GM12878 (cell line): ENCODE measurements around the gene ZFP62. TPM values are rescaled to one million over a fixed set of nuclear protein-coding genes. Genes with fewer than 3 reads are reported as not detected.
A peak's percentile ranks its signal among the peaks of the same experiment; 100 is the strongest.

Source experiments
- ASH2L ChIP-seq: fragments of 300-600, 200-600 bp; sonication (generic); IDR thresholded peaks from 2 replicates; pipeline ENCODE4 v1.6.1; 2017; ENCODE audit warnings: low read depth, mild to moderate bottlenecking, borderline replicate concordance
- BCL11A ChIP-seq: IDR thresholded peaks from 2 replicates; pipeline ENCODE4 v1.6.1; 2011; ENCODE audit warnings: low read depth, low read length
- EGR1 ChIP-seq, 2 experiments: IDR thresholded peaks; 1 replicate in 1 of 2; 2 replicates in 1 of 2; pipeline ENCODE4 v1.6.1; 2011 to 2012; ENCODE audit warnings: low read depth in 2 of 2, low read length in 2 of 2, borderline replicate concordance in 1 of 2, mild to moderate bottlenecking in 1 of 2, moderate library complexity in 1 of 2
- IKZF1 ChIP-seq: fragments of 450-650 bp; conservative IDR thresholded peaks from 2 replicates; pipeline ENCODE4 v1.6.1; 2017; ENCODE audit warnings: antibody characterized with exemption, mild to moderate bottlenecking
- JUND ChIP-seq: IDR thresholded peaks from 2 replicates; pipeline ENCODE4 v1.6.1; 2012; ENCODE audit warnings: low read depth, mild to moderate bottlenecking, low read length, improper control_type of control experiment, moderate library complexity
- KDM1A ChIP-seq: fragments of 200-600 bp; sonication (generic); IDR thresholded peaks from 2 replicates; pipeline ENCODE4 v1.6.1; 2016; ENCODE audit warnings: borderline replicate concordance
- NBN ChIP-seq: fragments of 450-650 bp; IDR thresholded peaks from 2 replicates; pipeline ENCODE4 v1.6.1; 2016
- NRF1 ChIP-seq: conservative IDR thresholded peaks from 2 replicates; pipeline ENCODE4 v1.6.1; 2011; ENCODE audit warnings: mild to moderate bottlenecking, low read depth, low read length, improper control_type of control experiment
- PAX8 ChIP-seq: fragments of 450-650 bp; IDR thresholded peaks from 2 replicates; pipeline ENCODE4 v1.6.1; 2017; ENCODE audit warnings: mild to moderate bottlenecking, moderate library complexity
- POLR2AphosphoS2 ChIP-seq: IDR thresholded peaks from 2 replicates; pipeline ENCODE4 v1.6.1; 2011; ENCODE audit warnings: low read depth, mild to moderate bottlenecking, low read length, improper control_type of control experiment, moderate library complexity
- SIX5 ChIP-seq: IDR thresholded peaks from 2 replicates; pipeline ENCODE4 v1.6.1; 2011; ENCODE audit warnings: mild to moderate bottlenecking, low read depth, low read length, moderate library complexity; ENCODE audit not compliant: severe bottlenecking
- SRF ChIP-seq, 2 experiments: IDR thresholded peaks; 2 replicates each; pipeline ENCODE4 v1.6.1; 2011; ENCODE audit warnings: low read depth in 2 of 2, low read length in 2 of 2, mild to moderate bottlenecking in 1 of 2, moderate library complexity in 1 of 2
- TCF3 ChIP-seq: IDR thresholded peaks from 2 replicates; pipeline ENCODE4 v1.6.1; 2012; ENCODE audit warnings: low read depth, mild to moderate bottlenecking, low read length, borderline replicate concordance; ENCODE audit not compliant: insufficient read depth
- WRNIP1 ChIP-seq: IDR thresholded peaks from 2 replicates; pipeline ENCODE4 v1.6.1; 2011; ENCODE audit warnings: low read depth, low read length, improper control_type of control experiment, borderline replicate concordance
- polyA plus RNA-seq, 11 experiments: library from polyadenylated mRNA; depleted of rRNA in 4 of 11; unstranded in 6 of 11; stranded (reverse) in 5 of 11; fragments of >200 nt; fragmentation: Nextera tagmentation in 4 of 11; fragmentation: Illumina TruSeq in 1 of 11; extraction: Ambion mirVana in 4 of 11; extraction: Trizol in 1 of 11; gene quantifications; 1 replicate in 1 of 11; 2 replicates in 10 of 11; pipeline versions ENCODE4 v1.2.1 to v1.2.3, GENCODE V29; 2011 to 2016; ENCODE audit warnings: inconsistent platforms in 2 of 11, missing spikeins in 2 of 11, low read depth in 1 of 11
- total RNA-seq, 4 experiments: library from RNA; depleted of rRNA in 3 of 4; stranded (reverse); fragments of >200 nt in 3 of 4; fragmentation: Illumina TruSeq in 1 of 4; extraction: Trizol in 1 of 4; gene quantifications; 2 replicates each; pipeline versions ENCODE4 v1.2.1 to v1.2.3, GENCODE V29; 2013 to 2021
- TF ChIP-seq, protein P1 (sequence below): fragments of 450-650 bp; IDR thresholded peaks from 2 replicates; pipeline ENCODE4 v1.6.1; 2017; ENCODE audit warnings: borderline replicate concordance
- TF ChIP-seq, protein P2 (sequence below): IDR thresholded peaks from 2 replicates; pipeline ENCODE4 v1.6.1; 2011; ENCODE audit warnings: borderline replicate concordance, low read depth, mild to moderate bottlenecking, moderate library complexity, low read length; ENCODE audit not compliant: insufficient read depth, poor library complexity, severe bottlenecking
- TF ChIP-seq, protein P3 (sequence below): fragments of 150-350 bp; IDR thresholded peaks from 2 replicates; pipeline ENCODE4 v1.6.1; 2016; ENCODE audit warnings: low read depth, low read length
- TF ChIP-seq, protein P4 (sequence below): fragments of 450-650 bp; IDR thresholded peaks from 2 replicates; pipeline ENCODE4 v1.6.1; 2017; ENCODE audit warnings: low read depth, mild to moderate bottlenecking, moderate library complexity
- TF ChIP-seq, protein P5 (sequence below): fragments of 450-650 bp; IDR thresholded peaks from 2 replicates; pipeline ENCODE4 v1.6.1; 2014; ENCODE audit warnings: mild to moderate bottlenecking

ZFP62 gene
- total and polyA plus RNA-seq, 10 of the 15 experiments (the other 5 are each of a cell fraction or from before 2014, with no cell fraction given), result 9.2 to 39.7 (median 21.1) TPM

DNA sequence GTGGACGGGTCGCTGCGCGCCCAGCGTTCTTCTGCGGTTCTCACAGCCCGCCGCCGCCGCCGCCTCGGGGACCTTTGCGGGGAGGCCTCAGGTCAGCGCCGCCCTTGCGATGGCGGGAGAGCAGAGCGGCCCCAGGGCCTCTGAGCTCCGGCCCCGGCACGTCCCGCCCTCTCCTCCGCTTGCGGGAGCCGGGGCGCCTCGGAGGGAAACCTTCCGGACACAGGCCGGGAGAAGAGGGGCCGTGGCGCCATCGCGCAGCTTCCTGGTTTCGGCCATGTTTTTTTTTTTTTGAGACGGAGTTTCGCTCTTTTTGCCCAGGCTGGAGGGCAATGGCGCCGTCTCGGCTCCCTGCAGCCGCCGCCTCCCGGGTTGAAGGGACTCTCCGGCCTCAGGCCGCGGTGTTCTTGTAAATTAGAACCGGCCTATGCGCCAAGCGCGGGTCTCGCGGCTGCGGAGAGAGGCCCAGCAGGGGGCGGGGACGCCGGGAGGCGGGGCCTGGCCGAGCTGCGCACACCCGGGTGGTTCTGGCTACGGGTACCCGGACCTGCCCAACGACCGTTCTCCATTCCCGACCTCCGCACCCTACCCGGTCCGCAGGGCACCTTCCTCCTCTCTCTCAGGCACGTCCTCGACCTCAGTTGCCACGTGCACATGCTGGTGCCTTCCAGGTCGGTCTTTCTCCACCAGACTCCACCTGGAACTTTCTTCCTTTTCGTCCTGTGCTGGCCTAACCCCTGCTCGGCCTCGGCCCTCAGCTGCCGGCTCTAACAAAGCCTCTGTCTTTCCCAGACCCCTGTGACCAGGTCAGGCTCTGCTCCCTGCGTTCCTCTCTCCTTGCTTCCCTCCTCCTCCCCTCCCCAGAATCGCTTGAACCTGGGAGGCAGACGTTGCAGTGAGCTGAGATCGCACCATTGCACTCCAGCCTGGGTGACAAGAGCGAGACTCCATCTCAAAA, 29.7 kb downstream of the ZFP62 start (continued):
- TF ChIP-seq, protein P1, sequence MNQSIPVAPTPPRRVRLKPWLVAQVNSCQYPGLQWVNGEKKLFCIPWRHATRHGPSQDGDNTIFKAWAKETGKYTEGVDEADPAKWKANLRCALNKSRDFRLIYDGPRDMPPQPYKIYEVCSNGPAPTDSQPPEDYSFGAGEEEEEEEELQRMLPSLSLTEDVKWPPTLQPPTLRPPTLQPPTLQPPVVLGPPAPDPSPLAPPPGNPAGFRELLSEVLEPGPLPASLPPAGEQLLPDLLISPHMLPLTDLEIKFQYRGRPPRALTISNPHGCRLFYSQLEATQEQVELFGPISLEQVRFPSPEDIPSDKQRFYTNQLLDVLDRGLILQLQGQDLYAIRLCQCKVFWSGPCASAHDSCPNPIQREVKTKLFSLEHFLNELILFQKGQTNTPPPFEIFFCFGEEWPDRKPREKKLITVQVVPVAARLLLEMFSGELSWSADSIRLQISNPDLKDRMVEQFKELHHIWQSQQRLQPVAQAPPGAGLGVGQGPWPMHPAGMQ, result no peak
- TF ChIP-seq PAX8 (no peak), BCL11A (no peak), IKZF1 (peak; percentile 55), JUND (no peak), SIX5 (no peak), KDM1A (no peak), WRNIP1 (0 out of 2 replicates have a peak, but pooled peaks have one; percentile 35), ASH2L (peak; percentile 88; the same call in 1 of the 2 replicates), TCF3 (0 out of 2 replicates have a peak, but pooled peaks have one; percentile 58), POLR2AphosphoS2 (0 out of 2 replicates have a peak, but pooled peaks have one; percentile 12), EGR1 (IDR thresholded peaks at IDR 0.05; ENCODE audit: borderline replicate concordance in 1 of 2, low read depth in 2 of 2, low read length in 2 of 2) (peak in 1 of 2 experiments; percentile 26; a peak in 1 of 3 replicates), SRF (IDR thresholded peaks at IDR 0.05; ENCODE audit: low read depth in 2 of 2, low read length in 2 of 2) (no peak), NRF1 (peak; percentile 27; the same call in 1 of the 2 replicates), NBN (0 out of 2 replicates have a peak, but pooled peaks have one; percentile 34)
- TF ChIP-seq, protein P2, sequence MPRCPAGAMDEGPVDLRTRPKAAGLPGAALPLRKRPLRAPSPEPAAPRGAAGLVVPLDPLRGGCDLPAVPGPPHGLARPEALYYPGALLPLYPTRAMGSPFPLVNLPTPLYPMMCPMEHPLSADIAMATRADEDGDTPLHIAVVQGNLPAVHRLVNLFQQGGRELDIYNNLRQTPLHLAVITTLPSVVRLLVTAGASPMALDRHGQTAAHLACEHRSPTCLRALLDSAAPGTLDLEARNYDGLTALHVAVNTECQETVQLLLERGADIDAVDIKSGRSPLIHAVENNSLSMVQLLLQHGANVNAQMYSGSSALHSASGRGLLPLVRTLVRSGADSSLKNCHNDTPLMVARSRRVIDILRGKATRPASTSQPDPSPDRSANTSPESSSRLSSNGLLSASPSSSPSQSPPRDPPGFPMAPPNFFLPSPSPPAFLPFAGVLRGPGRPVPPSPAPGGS, result no peak
- TF ChIP-seq, protein P3, sequence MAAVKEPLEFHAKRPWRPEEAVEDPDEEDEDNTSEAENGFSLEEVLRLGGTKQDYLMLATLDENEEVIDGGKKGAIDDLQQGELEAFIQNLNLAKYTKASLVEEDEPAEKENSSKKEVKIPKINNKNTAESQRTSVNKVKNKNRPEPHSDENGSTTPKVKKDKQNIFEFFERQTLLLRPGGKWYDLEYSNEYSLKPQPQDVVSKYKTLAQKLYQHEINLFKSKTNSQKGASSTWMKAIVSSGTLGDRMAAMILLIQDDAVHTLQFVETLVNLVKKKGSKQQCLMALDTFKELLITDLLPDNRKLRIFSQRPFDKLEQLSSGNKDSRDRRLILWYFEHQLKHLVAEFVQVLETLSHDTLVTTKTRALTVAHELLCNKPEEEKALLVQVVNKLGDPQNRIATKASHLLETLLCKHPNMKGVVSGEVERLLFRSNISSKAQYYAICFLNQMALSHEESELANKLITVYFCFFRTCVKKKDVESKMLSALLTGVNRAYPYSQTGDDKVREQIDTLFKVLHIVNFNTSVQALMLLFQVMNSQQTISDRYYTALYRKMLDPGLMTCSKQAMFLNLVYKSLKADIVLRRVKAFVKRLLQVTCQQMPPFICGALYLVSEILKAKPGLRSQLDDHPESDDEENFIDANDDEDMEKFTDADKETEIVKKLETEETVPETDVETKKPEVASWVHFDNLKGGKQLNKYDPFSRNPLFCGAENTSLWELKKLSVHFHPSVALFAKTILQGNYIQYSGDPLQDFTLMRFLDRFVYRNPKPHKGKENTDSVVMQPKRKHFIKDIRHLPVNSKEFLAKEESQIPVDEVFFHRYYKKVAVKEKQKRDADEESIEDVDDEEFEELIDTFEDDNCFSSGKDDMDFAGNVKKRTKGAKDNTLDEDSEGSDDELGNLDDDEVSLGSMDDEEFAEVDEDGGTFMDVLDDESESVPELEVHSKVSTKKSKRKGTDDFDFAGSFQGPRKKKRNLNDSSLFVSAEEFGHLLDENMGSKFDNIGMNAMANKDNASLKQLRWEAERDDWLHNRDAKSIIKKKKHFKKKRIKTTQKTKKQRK, result no peak
- TF ChIP-seq, protein P4, sequence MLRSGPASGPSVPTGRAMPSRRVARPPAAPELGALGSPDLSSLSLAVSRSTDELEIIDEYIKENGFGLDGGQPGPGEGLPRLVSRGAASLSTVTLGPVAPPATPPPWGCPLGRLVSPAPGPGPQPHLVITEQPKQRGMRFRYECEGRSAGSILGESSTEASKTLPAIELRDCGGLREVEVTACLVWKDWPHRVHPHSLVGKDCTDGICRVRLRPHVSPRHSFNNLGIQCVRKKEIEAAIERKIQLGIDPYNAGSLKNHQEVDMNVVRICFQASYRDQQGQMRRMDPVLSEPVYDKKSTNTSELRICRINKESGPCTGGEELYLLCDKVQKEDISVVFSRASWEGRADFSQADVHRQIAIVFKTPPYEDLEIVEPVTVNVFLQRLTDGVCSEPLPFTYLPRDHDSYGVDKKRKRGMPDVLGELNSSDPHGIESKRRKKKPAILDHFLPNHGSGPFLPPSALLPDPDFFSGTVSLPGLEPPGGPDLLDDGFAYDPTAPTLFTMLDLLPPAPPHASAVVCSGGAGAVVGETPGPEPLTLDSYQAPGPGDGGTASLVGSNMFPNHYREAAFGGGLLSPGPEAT, result peak; percentile 30; the same call in 1 of the 2 replicates
- TF ChIP-seq, protein P5, sequence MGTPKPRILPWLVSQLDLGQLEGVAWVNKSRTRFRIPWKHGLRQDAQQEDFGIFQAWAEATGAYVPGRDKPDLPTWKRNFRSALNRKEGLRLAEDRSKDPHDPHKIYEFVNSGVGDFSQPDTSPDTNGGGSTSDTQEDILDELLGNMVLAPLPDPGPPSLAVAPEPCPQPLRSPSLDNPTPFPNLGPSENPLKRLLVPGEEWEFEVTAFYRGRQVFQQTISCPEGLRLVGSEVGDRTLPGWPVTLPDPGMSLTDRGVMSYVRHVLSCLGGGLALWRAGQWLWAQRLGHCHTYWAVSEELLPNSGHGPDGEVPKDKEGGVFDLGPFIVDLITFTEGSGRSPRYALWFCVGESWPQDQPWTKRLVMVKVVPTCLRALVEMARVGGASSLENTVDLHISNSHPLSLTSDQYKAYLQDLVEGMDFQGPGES, result no peak
